ENCODE data around the gene RAP1B. TPM values are rescaled to one million over a fixed set of nuclear protein-coding genes. Genes with fewer than 3 reads are reported as not detected.

RAP1B gene
- total and polyA plus RNA-seq, 9 of the 15 experiments (the other 6 are each of a cell fraction or from before 2014, with no cell fraction given) = 107 to 309 (median 170) TPM

- intact Hi-C loops (cut with micrococcal nuclease) (loop anchor here (5.0 kb wide), 1 partner anchor 56 kb away; the partner anchor contains the start of gene RAP1B), in situ Hi-C loops (cut with MboI) (no loop called here)
- no peaks in the 10 kb centered on the region; a peak in 1 of 5 replicates for H3K4me1 ChIP-seq (replicated peaks in 1 of 2; ENCODE audit: control insufficient read depth in 2 of 2, insufficient read depth in 2 of 2, low read length in 2 of 2)
- no peak for FAIRE-seq
- 40% methylated on average over 1 of the region's 1 CpG for WGBS (ENCODE audit: insufficient coverage, low coverage, missing lambda C conversion rate)
- H4K20me1 ChIP-seq (replicated peaks; ENCODE audit: control insufficient read depth, insufficient read depth, low read length) = no peaks in the 10 kb centered on the region
- H3K9me3 ChIP-seq (replicated peaks; ENCODE audit: control insufficient read depth, insufficient read depth, low read depth, low read length) = no peaks in the 10 kb centered on the region
- no peaks in the 10 kb centered on the region for H3K9me1 ChIP-seq (ENCODE audit: control insufficient read depth, insufficient read depth, low read length)
- H3K79me2 ChIP-seq (ENCODE audit: control insufficient read depth, insufficient read depth, low read length) = no peaks in the 10 kb centered on the region
- TF ChIP-seq CREB5 (CRISPR knock-in tag; IDR thresholded peaks at IDR 0.05) (no peak), GABPA (tag; conservative IDR thresholded peaks at IDR 0.05; ENCODE audit: low read depth) (no peak)
- BruUV-seq (replicated peaks) = no TSS peak
- H2AFZ ChIP-seq (ENCODE audit: low read depth, low read length) = no peak overlapping the region
- H3K4me3 ChIP-seq = no peak overlapping the region
- ChIA-PET POLR2A (no interaction called here), CTCF (ENCODE audit: low intra/inter-chr PET ratio) (no interaction called here)
- no peak overlapping the region for H3K9ac ChIP-seq (ENCODE audit: insufficient read depth in 1 of 2, low read depth in 2 of 2, low read length in 2 of 2)
- DNase-seq (ENCODE audit: extremely low read depth in 1 of 4, low spot score in 3 of 4) = no peak
- no peak for ATAC-seq
- peaks cover 6% of the 10 kb centered on the region; the same call in 1 of the 3 replicates for H3K36me3 ChIP-seq (ENCODE audit: control insufficient read depth, insufficient read depth, low read length)
- H3K27ac ChIP-seq (ENCODE audit: extremely low read depth, low read depth, low read length) = no peak overlapping the region
- no peak overlapping the region for H3K4me2 ChIP-seq (ENCODE audit: insufficient read depth, low read length)
- no peaks in the 10 kb centered on the region for H3K27me3 ChIP-seq (ENCODE audit: control insufficient read depth in 2 of 2, insufficient read depth in 2 of 2, low read length in 2 of 2)
Observed at GRCh38 chr12:68667896-68668295, 57.2 kb downstream of the RAP1B start.

DNA sequence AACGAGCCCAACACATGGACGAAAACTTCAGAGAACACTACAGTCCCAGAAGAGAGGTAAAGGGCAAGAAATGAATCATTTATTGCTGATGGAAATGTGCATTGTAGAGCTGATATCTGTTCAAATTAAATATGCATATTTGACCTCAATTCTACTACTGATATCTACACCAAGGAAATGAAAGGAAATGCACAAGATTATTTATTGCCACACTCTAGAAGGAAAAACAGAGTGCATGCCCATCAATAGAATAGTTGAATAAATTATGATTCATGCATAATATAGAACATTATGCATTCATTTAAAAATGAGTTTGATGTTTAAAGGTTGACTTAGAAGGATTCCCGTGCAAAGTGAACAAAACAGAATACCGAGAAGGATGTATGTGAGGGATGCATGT is 60.5 kb downstream of the RAP1B start:
- 53% methylated on average over 4 of the region's 4 CpGs for WGBS (ENCODE audit: insufficient coverage, low coverage, missing lambda C conversion rate)
- no TSS peak for BruUV-seq (replicated peaks)
- no peaks in the 10 kb centered on the region for H3K9me1 ChIP-seq (ENCODE audit: control insufficient read depth, insufficient read depth, low read length)
- intact Hi-C loops (cut with micrococcal nuclease) = no loop called here
- H3K27me3 ChIP-seq (ENCODE audit: control insufficient read depth in 2 of 2, insufficient read depth in 2 of 2, low read length in 2 of 2) = no peaks in the 10 kb centered on the region
- DNase-seq (ENCODE audit: extremely low read depth in 1 of 4, low spot score in 3 of 4) (no peak), ATAC-seq (no peak), FAIRE-seq (no peak)
- H3K79me2 ChIP-seq (ENCODE audit: control insufficient read depth, insufficient read depth, low read length) = no peaks in the 10 kb centered on the region
- H3K9me3 ChIP-seq (replicated peaks; ENCODE audit: control insufficient read depth, insufficient read depth, low read depth, low read length) = no peaks in the 10 kb centered on the region
- peaks cover 1 to 13% of the 10 kb centered on the region in 2 experiments; a peak in 4 of 5 replicates for H3K4me1 ChIP-seq (replicated peaks in 1 of 2; ENCODE audit: control insufficient read depth in 2 of 2, insufficient read depth in 2 of 2, low read length in 2 of 2)
- no peak overlapping the region for H2AFZ ChIP-seq (ENCODE audit: low read depth, low read length)
- H3K4me3 ChIP-seq = no peak overlapping the region
- H3K36me3 ChIP-seq (ENCODE audit: control insufficient read depth, insufficient read depth, low read length) = no peaks in the 10 kb centered on the region
- ChIA-PET POLR2A (interaction anchor here (1.0 to 1.4 kb wide), 2 partner anchors 9 to 319 kb away, joined by 3 read pairs; no protein-coding TSS in a partner anchor), CTCF (ENCODE audit: low intra/inter-chr PET ratio) (no interaction called here)
- in situ Hi-C loops (cut with MboI) = no loop called here
- H3K27ac ChIP-seq (ENCODE audit: extremely low read depth, low read depth, low read length) = no peak overlapping the region
- no peak overlapping the region for H3K9ac ChIP-seq (ENCODE audit: insufficient read depth in 1 of 2, low read depth in 2 of 2, low read length in 2 of 2)
- no peak overlapping the region for H3K4me2 ChIP-seq (ENCODE audit: insufficient read depth, low read length)
- H4K20me1 ChIP-seq (replicated peaks; ENCODE audit: control insufficient read depth, insufficient read depth, low read length) = no peaks in the 10 kb centered on the region
- TF ChIP-seq WHSC1 (IDR thresholded peaks at IDR 0.05; ENCODE audit: low read length) (no peak), L3MBTL2 (IDR thresholded peaks at IDR 0.05) (no peak), ZNF354B (CRISPR knock-in tag; IDR thresholded peaks at IDR 0.05) (no peak), ERF (CRISPR knock-in tag; IDR thresholded peaks at IDR 0.05) (no peak), RNF219 (CRISPR knock-in tag; IDR thresholded peaks at IDR 0.05) (no peak), E2F1 (CRISPR knock-in tag; IDR thresholded peaks at IDR 0.05) (no peak), ZNF398 (CRISPR knock-in tag; IDR thresholded peaks at IDR 0.05) (no peak)

All from K562 (cell line).